NCI-H2107 treated with DMSO at 0.1 percent for 48 hours (cell line): Measurements from ENCODE around the gene CEP170.

Experiments
- DNase-seq: peaks from one replicate; lab custom pipeline; 2025; ENCODE audit not compliant: unreplicated experiment; lab: John Stamatoyannopoulos, UW

CEP170 gene

DNA sequence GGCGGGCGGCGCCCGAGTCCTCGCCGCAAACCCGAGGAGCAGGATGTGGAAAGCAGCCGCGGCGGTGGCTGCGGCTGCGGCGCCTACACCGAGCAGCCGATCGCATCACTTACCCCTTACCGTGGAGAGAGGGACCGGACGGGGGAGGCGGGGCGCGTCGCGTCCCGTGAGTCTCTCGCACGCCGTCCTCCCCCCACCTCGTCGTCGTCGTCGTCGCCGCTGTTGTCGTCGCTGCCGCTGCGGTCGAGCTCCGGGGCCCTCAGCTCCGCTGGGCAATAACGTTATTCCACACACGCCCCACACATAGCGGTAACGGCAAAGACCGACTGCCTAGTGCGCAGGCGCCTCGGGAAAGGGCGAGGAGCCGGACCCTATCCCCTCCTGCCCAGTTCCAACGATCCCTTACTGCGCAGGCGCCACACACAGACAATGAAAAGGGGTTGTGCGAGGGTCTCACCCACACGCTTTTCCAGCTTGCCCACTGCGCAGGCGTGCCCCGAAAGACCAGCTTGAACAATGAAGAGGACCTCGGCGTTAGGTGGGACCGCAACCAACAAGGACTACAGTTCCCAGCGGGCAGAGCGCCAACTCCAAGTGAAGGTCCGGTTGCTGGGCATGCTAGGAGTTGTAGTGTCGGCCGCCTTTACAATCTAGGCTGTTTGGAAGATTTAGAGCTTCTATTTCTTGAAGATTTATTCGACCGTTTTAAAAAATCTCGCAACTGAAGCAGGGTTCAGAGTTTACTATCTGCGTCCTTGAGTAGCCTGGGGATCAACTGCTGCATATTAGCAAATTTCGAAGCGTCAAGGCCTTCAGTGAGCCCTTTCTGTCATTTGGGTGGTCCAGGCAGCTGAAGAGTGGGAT is at the start of gene CEP170:
Gene CEP170 (minus strand): TSS at position 355 of the 864 bp plus-strand sequence. CDS start 30,001 bp downstream, outside the sequence.
- DNase-seq = peak; percentile 98

DNA sequence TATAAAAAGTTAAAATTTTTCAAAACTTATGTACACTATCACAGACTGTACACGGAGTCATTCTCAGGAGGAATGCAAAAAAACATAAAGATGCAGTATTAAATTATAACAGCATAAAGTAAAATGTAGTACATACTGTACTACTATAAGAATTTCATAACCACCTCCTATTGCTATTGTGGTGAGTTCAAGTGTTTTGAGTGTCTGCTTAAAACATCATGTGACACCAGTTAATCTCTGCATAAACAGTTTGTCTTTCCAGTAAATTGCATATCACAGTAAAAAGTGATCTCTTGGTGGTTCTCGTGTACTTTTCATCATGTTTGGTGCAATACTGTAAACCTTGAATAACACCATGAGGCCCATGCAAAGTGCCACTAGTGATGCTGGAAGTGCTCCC is 46.0 kb upstream of the CEP170 start:
- DNase-seq = no peak

DNA sequence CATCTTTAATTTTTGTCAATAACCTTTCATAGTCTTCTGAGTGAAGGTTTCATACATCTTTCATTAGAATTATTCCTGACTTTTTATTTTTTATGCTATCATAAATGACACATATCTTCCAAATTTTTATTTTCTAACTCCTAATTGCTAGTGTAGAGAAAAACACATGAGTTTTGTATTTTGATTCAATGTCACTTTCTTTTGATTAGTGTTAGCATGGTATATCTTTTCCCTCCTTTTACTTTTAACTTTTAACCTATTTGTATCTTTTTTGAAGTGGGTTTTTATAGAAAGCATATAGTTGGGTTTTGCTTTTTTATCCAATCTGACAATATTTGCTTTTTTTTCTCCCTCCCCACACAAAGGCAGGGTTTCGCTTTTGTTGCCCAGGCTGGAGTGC is 44.0 kb upstream of the CEP170 start:
- no peak for DNase-seq

DNA sequence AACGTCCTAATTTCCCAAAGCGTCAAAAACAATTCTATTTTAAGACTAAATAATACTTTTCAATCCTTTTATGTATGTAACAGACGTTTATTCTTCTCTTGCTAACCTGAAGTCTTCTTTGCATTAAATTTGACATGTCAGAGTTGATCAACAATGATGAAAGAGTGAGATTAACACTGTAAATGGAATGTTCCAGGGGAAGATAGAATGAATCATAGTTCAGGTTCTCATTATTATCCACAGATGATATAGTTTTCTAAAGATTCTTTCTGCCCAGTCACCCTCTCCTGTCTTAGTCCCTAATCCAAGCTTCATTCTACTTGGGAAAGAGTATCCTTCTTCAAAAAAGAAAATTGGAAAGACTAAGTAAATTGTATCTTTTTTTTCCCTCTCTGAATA is 39.6 kb upstream of the CEP170 start:
- DNase-seq = no peak

DNA sequence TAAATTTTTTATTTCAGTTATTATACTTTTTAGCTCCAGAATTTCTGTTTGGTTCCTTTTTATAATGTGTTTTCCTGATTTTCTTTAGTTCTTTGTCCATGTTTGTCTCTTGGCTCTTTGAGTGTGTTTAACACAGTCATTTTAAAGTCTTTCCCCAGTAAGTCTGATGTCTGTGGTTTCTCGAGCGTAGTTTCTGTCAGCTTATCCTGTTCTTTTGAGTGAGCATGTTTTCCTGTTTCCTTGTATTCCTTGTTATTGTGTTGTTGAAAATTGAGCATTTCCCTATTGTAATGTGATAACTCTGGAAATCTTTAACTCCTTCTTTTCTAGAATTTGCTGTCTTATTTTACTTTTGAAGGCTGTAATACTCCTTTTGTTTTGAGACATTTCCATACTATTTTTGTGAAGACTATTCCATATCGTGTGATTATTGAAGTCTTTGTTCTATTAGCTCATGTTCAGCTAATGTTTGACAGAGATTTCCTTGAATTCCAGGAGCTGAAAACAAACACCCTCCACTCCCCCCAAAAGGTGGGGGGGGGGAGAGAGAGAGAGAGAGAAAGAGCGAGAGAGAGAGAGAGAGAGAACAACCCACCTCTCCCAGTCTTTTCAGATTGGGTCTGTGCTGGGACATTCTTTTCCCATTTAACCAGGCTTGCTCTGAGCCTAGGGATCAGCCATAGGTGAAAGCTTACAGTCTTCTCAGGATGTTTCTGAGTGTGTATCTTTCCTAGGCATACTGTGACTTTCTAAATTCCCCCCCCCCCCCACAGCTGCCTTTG is 39.1 kb upstream of the CEP170 start:
- DNase-seq = no peak

DNA sequence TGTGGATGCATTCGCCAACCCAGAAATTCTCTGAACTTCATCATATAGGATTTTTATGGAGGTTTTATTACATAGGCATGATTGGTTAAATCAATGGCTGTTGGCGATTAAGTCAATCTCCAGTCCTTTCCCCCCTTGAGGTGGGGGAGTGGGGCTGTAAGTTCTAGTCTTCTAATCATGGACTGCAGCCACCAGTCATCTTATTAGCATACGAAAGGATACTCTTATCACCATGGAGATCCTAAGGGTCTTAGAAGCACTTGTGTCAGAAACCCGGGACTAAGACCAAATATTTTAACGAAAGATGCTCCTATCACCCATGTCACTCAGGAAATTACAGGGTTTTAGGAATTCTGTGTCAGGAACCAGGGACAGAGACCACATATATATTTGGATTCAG is 37.0 kb upstream of the CEP170 start:
- no peak for DNase-seq

DNA sequence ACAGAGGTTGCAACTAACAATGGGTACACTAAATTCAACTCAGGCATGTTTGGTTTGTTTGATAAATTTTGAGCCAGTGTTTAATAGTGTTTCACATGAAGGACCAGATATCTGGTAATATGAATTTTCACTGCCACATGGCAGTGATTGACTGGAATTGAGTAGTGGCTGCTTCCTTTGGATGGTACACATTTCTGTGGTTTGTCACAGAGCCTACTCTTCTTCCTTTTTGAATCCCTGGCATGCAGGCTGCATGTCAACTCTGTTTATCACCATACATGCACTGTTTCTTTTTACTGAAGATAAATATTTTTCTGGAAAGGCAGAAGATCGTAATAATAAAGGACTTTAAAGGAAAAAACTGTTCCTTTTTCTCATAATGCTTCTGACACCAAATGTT is 36.2 kb upstream of the CEP170 start:
- DNase-seq = no peak

DNA sequence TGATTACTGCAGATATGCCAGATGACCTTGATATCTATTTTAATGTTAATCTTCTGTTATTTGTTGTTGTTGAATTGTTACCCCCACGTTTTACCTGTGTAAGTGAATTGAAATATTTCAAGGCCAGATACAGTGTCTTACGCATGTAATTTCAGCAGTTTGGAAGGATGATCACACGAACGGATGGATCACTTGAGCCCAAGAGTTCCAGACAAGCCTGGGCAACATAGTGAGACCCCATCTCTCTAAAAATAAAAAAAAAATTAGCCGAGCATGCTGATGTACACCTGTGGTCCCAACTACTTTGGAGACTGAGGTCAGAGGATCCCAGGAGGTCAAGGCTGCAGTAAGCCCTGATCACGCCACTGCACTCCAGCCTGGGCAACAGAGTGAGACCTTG is 33.0 kb upstream of the CEP170 start:
- DNase-seq = no peak

DNA sequence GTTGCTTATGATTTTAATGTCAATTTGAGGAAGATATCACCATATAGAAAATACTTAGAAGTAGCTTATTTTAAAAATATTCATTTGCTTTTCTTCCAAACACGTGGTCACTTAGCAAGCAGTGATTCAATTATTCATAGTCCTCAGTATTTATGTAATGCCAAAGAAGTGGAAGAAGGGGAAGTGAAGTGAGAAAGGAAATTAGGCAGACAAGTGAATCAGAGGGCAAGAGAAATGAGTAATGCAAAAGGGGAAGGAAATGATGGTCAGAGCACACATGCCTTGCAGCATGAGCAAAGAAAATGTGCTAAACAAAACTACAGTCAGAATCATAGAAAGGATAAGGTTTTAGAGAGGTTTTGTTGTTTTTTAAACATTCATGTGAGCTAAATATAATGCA is 32.6 kb upstream of the CEP170 start:
- no peak for DNase-seq

DNA sequence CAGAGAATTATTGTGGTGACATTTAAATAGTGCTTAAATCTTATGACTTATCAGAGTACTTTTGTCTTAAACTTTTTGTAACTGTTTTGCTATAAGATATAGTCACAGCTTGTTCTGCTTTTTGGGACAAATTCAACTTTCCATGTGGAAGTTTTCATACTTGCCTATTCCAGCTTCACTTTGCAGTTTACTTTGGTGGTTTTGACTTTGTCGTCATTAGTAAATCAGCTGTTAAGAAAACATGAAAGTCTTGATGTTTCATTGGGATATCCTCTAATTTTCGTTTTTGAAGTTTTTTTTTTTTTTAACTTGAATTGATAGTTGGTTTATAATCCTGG is 32.0 kb upstream of the CEP170 start:
- DNase-seq = no peak

DNA sequence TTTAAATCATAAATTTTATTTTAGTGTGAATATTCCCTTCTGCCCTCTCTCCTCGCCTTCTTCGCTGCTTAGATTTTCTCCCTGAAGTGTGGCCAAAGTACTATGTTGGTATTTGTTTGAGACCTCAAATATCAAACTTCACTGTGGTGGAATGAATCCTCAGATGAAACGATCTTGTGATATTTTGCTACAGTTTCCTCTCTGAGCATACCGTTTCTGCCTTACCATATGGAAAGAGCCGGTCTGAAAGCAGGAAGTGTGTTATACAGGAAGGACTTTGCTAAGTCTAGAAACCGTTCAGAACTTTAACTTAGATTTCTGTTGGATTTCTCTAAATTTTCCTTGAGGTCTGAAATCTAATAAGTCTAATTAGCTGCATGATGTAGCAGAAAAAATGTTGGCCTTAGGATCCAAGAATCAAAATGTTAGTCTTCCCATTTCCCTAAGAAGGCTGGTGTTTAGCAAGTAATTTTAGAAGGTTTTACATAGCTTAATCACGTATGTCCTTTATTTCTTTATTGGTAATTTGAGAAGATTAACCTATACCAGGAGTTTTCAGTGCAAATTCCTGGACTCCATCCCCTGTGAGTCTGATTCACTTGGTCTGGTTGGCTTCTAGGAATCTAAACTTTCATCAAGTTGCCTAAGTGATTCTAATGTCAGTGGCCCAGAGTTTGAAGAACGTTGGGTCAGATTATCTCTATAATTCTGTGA is 31.5 kb upstream of the CEP170 start:
- DNase-seq = no peak

DNA sequence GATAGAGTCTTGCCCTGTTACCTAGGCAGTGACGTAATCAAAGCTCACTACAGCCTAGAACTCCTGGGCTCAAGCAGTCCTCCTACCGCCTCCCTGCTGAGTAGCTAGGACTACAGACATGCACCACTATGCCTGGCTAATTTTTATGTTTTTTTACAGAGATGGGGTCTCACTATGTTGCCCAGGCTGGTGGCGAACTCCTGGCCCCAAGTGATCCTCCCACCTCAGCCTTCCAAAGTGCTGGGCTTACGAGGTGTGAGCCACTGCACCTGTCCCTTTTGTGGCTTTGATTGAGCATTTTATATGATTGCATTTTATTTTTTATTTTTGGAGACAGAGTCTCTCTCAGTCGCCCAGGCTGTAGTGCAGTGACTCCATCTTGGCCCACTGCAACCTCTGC is 26.6 kb upstream of the CEP170 start:
- no peak for DNase-seq

DNA sequence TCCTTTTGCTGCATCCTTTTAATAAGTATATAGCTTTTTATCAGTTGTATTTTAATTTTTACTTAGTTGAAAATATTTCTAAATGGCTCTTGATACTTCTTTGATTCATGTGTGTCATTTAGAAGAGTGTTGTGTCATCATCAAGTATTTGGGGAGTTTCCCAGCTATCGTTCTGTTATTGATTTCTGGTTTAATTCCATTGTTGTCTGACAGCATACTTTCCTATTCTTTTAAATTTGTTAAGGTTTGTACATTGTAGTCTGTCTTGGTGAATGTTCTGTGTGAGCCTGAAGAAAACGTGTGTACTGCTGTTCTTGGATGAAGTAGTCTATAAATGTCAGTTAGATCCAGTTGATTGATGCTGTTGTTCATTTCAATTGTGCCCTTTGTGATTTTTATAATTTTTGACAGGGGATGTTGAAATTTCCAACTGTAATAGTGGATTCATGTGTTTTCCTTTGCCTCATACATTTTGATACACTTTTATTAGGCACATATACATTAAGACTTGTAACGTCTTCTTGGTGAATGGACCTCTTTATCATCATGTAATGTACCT is 25.6 kb upstream of the CEP170 start:
- DNase-seq = no peak

DNA sequence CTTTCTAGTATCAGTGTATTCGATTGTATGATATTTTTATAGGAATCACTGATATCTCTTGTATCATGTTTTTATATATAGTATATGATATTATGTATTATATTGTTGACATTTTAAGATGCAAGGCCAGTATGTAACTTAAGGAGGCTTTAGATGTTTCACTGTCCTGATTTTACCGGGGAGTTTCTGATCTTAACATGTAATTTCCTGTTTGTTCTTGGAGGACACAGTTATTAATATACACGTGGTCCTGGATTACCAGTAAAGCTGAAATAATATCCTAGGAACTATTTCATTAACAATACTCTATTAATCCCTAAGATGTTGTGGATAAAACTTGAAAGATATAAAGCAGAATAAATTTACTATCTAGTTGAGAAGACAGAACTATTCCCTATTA is 20.2 kb upstream of the CEP170 start:
- no peak for DNase-seq

DNA sequence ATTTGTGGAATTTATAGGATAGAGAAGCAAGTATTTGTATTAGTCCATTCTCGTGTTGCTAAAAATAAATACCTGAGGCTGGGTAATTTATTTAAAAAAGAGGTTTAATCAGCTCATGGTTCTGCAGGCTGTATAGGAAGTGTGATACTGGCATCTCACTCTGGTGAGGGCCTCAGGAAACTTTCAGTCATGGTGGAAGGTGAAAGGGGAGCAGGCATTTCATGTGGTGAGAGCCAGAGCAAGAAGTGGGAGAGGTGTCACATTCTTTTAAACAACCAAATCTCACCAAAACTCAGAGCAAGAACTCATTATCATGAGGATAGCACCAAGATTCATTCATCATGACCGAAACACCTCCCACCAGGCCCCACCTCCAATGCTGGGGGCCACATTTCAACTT is 18.9 kb upstream of the CEP170 start:
- no peak for DNase-seq

DNA sequence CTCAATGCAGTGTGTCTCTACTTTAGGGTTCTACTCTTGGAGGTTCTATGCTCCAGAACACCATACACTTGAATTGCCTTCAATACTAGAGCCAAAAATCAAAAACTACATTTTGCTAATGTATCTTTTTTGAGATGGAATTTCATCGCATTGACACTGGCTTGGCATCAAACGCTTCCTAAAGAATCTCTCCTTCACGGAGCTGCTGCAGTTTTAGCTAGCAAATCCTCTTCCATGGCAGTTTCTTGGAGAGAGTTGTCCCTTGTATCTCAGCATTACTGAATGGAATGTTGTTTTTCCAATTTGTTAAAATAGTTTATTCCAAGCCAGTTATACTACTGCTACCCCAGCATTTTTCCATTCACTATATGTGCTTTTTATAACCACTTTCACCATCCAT is 18.4 kb upstream of the CEP170 start:
- no peak for DNase-seq

DNA sequence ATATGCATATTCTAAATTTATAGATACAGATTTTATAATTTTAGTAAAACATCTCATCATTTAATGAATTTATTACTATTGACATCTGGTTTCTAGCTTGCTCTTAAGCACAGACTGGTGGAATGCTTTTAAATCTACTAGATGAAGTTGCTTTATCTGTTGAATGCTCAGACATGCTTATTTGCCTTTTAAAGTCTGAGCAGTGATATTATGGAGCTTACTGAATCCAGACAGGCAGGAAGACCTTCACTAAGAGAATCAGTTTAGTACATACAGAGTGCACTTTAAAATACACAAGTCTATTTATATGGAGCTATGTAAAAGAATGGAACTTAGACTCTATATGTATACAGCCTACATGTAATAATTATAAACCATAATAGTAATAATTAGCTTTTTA is 17.3 kb upstream of the CEP170 start:
- DNase-seq = no peak

DNA sequence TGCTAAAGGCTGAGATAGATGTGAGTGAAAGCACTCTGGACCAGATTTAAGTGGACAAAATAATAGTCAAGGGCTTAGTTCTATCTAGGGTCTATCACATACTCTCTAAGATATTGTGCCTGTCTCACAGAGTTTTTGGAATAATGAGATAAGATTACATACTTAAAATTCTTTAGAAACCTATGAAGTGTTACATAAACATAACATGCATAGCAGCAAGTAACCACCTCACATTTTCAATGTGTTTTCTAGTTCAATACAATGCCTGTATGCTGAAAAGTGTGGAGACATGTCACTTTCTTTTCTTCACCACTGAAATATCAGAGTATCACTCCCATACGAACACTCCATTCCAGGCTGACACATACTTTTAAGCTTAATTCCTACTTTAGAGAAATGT is 16.9 kb upstream of the CEP170 start:
- no peak for DNase-seq

DNA sequence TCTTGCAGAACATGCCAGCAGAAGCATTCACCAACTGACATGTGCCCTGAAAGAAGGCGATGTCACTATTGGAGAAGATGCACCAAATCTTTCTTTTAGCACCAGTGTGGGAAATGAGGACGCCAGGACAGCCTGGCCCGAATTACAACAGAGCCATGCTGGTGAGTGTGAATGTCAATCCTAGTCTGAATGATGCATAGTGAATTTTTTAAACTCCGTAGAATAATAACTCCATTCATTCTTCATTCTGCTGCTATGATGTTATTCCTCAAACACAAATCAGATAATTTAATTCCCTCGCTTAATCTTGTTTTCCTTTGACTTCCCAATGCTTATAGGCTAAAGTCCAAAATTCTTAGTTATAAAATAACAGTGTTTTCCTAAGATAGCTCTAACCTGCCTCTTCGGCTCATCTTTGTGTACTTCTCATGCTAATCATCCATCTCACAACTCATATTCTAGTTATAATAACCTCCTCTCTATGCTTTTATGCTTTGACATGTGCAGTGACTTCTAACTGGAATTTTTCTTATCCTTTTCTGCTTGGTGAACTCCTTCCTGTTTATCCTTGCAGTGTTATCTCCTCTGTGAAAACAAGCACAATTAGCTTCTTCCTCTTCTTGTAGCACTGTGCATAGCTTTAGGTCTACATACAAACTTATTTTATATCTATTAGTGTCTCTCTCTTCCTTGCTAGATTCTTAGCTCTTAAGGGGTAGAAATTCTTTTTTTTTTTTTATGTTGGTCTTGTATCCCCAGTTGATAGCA is 15.2 kb upstream of the CEP170 start:
- no peak for DNase-seq

DNA sequence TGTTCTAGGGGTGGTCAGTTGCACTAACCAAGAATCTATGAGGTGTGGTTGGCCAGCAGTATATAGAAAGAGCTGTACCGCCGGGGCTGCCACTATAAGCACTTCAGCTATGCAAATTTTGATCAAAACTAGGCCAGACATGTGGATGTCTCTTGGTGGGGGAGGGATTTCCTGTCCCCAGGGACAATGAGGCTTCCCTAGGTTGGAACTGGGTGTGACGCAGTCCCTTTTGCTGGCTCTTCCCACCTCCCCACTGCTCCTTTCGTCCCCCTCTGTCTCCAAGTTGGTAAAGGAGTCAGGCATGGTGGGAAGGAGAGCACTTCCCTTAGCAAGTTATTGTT is 14.3 kb upstream of the CEP170 start:
- no peak for DNase-seq
